SKM-1 (cell line): ENCODE data around the gene PRRT3.
"Not testable (repeated sequence)": the region's sequence is repeated elsewhere in the genome, so short reads cannot be mapped to it uniquely, and the experiment has no call there.

Experiments
- DNase-seq: peaks from one replicate; lab custom pipeline; 2025; ENCODE audit not compliant: unreplicated experiment; lab: John Stamatoyannopoulos, UW

Gene PRRT3

GRCh38 chr3:9899289-9899791, 52.9 kb downstream of the PRRT3 start:
- DNase-seq = no peak

GRCh38 chr3:9898467-9899241, 53.6 kb downstream of the PRRT3 start:
- DNase-seq = no peak

DNA sequence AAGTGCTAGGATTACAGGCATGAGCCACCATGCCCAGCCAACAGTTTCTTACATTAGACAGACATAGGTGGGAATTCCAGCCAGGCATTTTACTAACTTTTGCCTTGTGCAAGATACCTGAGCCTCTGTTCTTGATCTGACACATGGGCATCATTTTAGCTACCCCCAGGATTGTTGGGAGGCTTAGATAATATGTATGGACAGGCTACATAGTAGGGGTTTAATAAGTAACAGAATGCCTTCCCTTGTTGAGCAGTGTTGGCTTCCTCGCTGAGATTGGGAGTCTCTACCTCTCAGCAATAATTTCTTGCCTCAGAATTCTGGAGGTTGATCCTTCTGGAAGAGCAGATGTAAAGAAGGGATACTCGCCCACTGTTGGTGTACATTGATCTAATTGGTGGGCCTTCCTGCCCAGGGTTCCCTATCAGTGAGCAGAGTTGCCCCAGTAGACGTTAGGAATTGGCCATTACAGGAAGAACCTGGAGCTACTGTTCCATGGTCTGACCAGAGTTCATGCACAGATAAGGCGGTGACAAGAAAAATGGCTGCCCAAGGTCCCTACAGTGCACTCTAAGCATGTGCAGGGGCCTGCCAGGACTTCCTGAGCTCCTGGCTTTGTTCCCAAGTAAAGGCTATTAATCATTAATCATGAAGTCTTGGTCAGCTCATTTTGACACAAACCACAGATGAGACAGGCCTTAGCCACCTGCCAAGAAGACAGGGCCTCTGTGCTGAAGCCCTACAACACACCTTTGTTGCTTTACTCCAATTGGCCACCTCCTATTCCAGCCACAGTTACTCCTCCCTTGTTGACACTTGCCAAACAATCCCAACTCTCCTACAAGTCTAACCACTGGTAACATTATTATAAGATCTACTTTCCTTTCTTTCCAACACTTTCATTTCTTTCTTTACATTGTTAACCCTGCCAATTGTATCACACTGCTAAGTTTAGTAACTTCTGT, 54.5 kb downstream of the PRRT3 start:
- DNase-seq = no peak

GRCh38 chr3:9896755-9897407, 55.3 kb downstream of the PRRT3 start:
- not testable (repeated sequence) for DNase-seq

GRCh38 chr3:9895715-9896114, 56.5 kb downstream of the PRRT3 start:
- not testable (repeated sequence) for DNase-seq
